Epithelial cell of proximal tubule (primary cell): Measurements from ENCODE around the gene LIMS2. TPM values are rescaled to one million over a fixed set of nuclear protein-coding genes. Genes with fewer than 3 reads are reported as not detected.

Experiments
- DNase-seq: peaks from one replicate; pipeline ENCODE4 v3.0.0-alpha.2; 2011; ENCODE audit warnings: low read depth
- H3K4me3 ChIP-seq: 2 replicates; pipeline ENCODE4 v1.5.1; 2011; ENCODE audit warnings: low read depth, mild to moderate bottlenecking, low read length
- total RNA-seq: library from RNA; depleted of rRNA; stranded (reverse); fragments of >200 nt; gene quantifications from 2 replicates; pipeline ENCODE4 v1.2.3, GENCODE V29; 2015
- TF ChIP-seq, protein P1 (sequence below): conservative IDR thresholded peaks from 2 replicates; pipeline ENCODE4 v1.5.1; 2012; ENCODE audit warnings: low read depth, mild to moderate bottlenecking, low read length

The LIMS2 gene
- total RNA-seq, 1 donor from 2014 or later, result 1.2 TPM

GRCh38 chr2:127626917-127627739, 48.2 kb downstream of the LIMS2 start:
- TF ChIP-seq, protein P1, sequence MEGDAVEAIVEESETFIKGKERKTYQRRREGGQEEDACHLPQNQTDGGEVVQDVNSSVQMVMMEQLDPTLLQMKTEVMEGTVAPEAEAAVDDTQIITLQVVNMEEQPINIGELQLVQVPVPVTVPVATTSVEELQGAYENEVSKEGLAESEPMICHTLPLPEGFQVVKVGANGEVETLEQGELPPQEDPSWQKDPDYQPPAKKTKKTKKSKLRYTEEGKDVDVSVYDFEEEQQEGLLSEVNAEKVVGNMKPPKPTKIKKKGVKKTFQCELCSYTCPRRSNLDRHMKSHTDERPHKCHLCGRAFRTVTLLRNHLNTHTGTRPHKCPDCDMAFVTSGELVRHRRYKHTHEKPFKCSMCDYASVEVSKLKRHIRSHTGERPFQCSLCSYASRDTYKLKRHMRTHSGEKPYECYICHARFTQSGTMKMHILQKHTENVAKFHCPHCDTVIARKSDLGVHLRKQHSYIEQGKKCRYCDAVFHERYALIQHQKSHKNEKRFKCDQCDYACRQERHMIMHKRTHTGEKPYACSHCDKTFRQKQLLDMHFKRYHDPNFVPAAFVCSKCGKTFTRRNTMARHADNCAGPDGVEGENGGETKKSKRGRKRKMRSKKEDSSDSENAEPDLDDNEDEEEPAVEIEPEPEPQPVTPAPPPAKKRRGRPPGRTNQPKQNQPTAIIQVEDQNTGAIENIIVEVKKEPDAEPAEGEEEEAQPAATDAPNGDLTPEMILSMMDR, result no peak
- no peak for DNase-seq
- H3K4me3 ChIP-seq, result no peak overlapping the region

- DNase-seq, result no peak
These were observed 49.2 kb downstream of the LIMS2 start for GRCh38 chr2:127626175-127626574.

GRCh38 chr2:127625572-127625951, 49.8 kb downstream of the LIMS2 start:
- DNase-seq, result no peak
- no peak overlapping the region for H3K4me3 ChIP-seq
- TF ChIP-seq, protein P1, result no peak

More at GRCh38 chr2:127626175-127626574, 49.2 kb downstream of the LIMS2 start:
- no peak overlapping the region for H3K4me3 ChIP-seq
- TF ChIP-seq, protein P1, result no peak

- no peak overlapping the region for H3K4me3 ChIP-seq
- TF ChIP-seq, protein P1, result no peak
- DNase-seq, result no peak
These were observed 50.4 kb downstream of the LIMS2 start for GRCh38 chr2:127624756-127625571.

DNA sequence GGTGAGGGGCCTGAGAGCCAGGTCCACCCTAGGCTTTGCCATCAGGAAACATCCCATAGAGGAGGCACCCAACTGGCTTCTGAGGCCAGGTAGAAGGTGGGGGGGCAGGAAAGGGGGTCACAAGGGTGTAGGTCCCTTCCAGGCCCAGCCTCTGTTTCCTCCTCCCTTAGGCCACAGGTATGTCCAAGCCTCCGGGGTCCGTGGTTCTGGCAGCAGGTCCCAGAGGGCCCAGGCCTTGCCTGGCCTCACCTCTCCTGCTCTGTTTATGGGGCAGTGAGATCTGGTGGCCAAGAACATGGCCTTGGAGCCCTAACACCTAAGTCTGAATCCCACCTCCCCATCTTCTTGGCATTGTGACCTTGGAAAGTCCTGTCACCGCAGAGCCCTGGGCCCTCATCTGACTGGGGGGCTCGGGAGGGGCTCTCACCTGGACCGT, 51.0 kb downstream of the LIMS2 start:
- TF ChIP-seq, protein P1, result no peak
- DNase-seq, result no peak
- no peak overlapping the region for H3K4me3 ChIP-seq

DNA sequence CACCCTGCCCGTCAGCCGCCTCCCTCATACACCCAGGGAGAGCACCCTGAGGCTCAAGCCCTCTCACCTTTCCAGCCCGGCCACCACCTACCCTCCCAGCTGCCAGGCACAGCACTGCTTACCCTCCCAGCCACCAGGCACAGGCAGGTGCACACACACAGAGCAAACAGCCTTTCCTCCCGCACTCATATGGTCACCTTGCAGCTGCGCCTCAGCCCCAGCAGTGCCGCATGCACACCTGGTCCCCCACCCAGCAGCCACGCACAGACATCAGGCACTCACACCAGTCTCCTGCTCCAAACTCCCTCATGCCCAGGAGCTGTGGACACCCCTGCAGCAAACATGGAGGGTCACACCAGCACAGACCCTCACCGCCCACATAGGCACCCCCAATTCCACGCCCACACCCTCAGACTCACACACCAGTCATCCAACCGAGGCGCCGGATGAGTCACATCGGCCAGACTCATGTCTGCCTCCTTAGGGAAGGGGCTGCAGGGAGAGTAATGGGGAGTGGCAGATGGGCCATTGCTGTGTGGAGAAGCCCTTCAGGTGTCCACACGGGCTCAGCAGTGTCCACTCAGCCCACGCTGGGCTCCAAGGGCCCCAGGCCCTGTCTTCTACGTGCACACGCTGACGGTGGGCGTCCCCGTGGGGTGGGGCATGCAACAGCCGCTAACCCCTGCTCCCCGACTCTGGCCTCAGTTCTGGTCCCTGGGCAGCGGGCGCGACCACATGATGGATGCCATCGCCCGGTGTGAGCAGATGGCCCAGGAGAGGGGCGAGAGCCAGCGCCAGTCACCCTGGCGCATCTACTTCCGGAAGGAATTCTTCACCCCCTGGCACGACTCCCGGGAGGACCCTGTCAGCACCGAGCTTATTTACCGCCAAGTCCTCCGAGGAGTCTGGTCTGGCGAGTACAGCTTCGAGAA, 51.7 kb downstream of the LIMS2 start:
- TF ChIP-seq, protein P1, result no peak

More for the DNA sequence above, 51.7 kb downstream of the LIMS2 start:
- H3K4me3 ChIP-seq, result no peak overlapping the region
- no peak for DNase-seq
